ENCODE measurements around the gene TDRD15.

GRCh38 chr2:21095178-21095577, 28.6 kb upstream of the TDRD15 start:
- TF ChIP-seq ZNF232 (CRISPR knock-in tag; IDR thresholded peaks at IDR 0.05; ENCODE audit: borderline replicate concordance) (no peak), POLR2AphosphoS5 (IDR thresholded peaks at IDR 0.05; ENCODE audit: low read depth, low read length) (no peak), PAX8 (CRISPR knock-in tag; IDR thresholded peaks at IDR 0.05; ENCODE audit: borderline replicate concordance) (no peak), CBFB (CRISPR knock-in tag; IDR thresholded peaks at IDR 0.05) (no peak), MAFG (CRISPR knock-in tag; IDR thresholded peaks at IDR 0.05) (no peak), SP1 (IDR thresholded peaks at IDR 0.05) (no peak), SP1 (CRISPR knock-in tag; IDR thresholded peaks at IDR 0.05) (no peak), ASH2L (IDR thresholded peaks at IDR 0.05; ENCODE audit: insufficient read length, low read depth, low read length) (no peak), KLF9 (CRISPR knock-in tag; IDR thresholded peaks at IDR 0.05; ENCODE audit: low read depth) (no peak)
- TF ChIP-seq, protein P1, sequence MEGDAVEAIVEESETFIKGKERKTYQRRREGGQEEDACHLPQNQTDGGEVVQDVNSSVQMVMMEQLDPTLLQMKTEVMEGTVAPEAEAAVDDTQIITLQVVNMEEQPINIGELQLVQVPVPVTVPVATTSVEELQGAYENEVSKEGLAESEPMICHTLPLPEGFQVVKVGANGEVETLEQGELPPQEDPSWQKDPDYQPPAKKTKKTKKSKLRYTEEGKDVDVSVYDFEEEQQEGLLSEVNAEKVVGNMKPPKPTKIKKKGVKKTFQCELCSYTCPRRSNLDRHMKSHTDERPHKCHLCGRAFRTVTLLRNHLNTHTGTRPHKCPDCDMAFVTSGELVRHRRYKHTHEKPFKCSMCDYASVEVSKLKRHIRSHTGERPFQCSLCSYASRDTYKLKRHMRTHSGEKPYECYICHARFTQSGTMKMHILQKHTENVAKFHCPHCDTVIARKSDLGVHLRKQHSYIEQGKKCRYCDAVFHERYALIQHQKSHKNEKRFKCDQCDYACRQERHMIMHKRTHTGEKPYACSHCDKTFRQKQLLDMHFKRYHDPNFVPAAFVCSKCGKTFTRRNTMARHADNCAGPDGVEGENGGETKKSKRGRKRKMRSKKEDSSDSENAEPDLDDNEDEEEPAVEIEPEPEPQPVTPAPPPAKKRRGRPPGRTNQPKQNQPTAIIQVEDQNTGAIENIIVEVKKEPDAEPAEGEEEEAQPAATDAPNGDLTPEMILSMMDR (CRISPR knock-in tag; IDR thresholded peaks at IDR 0.05), result no peak

Measured in HepG2 (cell line).